Neural progenitor cell (in vitro differentiated cells): ENCODE data around the gene HEY2.
"Not testable (repeated sequence)": the region's sequence is repeated elsewhere in the genome, so short reads cannot be mapped to it uniquely, and the experiment has no call there.

Experiments used
- CTCF ChIP-seq: fragments of 200-600 bp; sonication (generic); IDR thresholded peaks from 2 replicates; pipeline ENCODE4 v1.5.1; 2017; ENCODE audit warnings: antibody characterized with exemption, mild to moderate bottlenecking
- EZH2phosphoT487 ChIP-seq: fragments of 200-600 bp; sonication (generic); IDR thresholded peaks from 2 replicates; pipeline ENCODE4 v1.6.1; 2017; ENCODE audit warnings: antibody characterized with exemption

DNA sequence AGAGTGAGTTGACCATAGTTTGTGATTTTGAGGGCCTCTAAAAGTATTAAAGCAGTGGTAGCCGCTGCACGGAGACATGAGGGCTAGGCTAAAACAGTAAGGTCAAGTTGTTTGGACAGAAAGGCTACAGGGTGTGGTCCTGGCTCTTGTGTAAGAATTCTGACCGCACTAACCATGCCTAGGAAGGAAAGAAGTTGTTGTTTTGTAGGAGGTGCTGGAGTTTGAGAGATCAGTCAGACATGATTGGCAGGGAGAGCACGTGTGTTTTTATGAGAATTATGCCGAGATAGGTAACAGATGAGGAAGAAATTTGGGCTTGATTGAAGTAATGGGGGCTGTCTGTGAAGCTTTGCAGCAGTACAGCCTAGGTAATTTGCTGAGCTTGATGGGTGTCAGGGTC, 45.5 kb upstream of the HEY2 start:
- TF ChIP-seq CTCF, EZH2phosphoT487: not testable (repeated sequence)
